H1 (cell line): ENCODE results near the gene TMEM235. TPM values are rescaled to one million over a fixed set of nuclear protein-coding genes. Genes with fewer than 3 reads are reported as not detected.
A peak's percentile ranks its signal among the peaks of the same experiment; 100 is the strongest.

ENCODE experiments used
- CTCF ChIA-PET: fragments of 300-600 bp; sonication (Branson Sonifier 250); formaldehyde crosslinking; loops from one replicate; lab custom pipeline; 2021; ENCODE audit not compliant: partially characterized antibody; lab: Charles Lee
- POLR2A ChIA-PET: fragments of 300-600 bp; sonication (Branson Sonifier 250); formaldehyde crosslinking; loops from one replicate; lab custom pipeline; 2021; ENCODE audit warnings: inconsistent platforms; ENCODE audit not compliant: partially characterized antibody; lab: Charles Lee
- DNase-seq, 2 experiments: peaks; one replicate each; pipeline versions ENCODE4 v3.0.0 to v3.0.0-alpha.2; 2010 to 2022; ENCODE audit warnings: low spot score in 2 of 2, low read depth in 1 of 2, mixed read lengths in 1 of 2
- FAIRE-seq: peaks from 2 replicates; lab custom pipeline; 2011; peaks lifted over from hg19 to GRCh38; lab: Jason Lieb, UNC
- H2AFZ ChIP-seq: 2 replicates; pipeline ENCODE4 v1.8.1; 2012; ENCODE audit warnings: low read length, inconsistent platforms
- H2AK5ac ChIP-seq: 2 replicates; pipeline ENCODE4 v1.6.1; 2013; ENCODE audit warnings: low read depth, low read length
- H2BK120ac ChIP-seq: replicated peaks from 2 replicates; pipeline ENCODE3; 2013; ENCODE audit warnings: low read depth, low read length, inconsistent platforms
- H2BK12ac ChIP-seq: 2 replicates; pipeline ENCODE4 v1.6.1; 2013; ENCODE audit warnings: low read depth, low read length
- H2BK15ac ChIP-seq: 2 replicates; pipeline ENCODE4 v1.6.1; 2013; ENCODE audit warnings: low read length
- H2BK20ac ChIP-seq: 2 replicates; pipeline ENCODE4 v1.6.1; 2013; ENCODE audit warnings: low read length
- H2BK5ac ChIP-seq: 2 replicates; pipeline ENCODE4 v1.6.1; 2013; ENCODE audit warnings: low read depth, low read length
- H3K14ac ChIP-seq: 2 replicates; pipeline ENCODE4 v1.6.1; 2013; ENCODE audit warnings: inconsistent platforms; ENCODE audit not compliant: insufficient read length
- H3K18ac ChIP-seq: 2 replicates; pipeline ENCODE4 v1.6.1; 2013; ENCODE audit warnings: low read length; ENCODE audit errors: extremely low read depth
- H3K23ac ChIP-seq: 2 replicates; pipeline ENCODE4 v1.6.1; 2013; ENCODE audit warnings: inconsistent platforms; ENCODE audit not compliant: insufficient read length
- H3K23me2 ChIP-seq: 2 replicates; pipeline ENCODE4 v1.6.1; 2013; ENCODE audit warnings: low read depth, low read length
- H3K27ac ChIP-seq: 2 replicates; pipeline ENCODE4 v1.6.1; 2011; ENCODE audit warnings: low read depth, low read length, inconsistent platforms
- H3K27me3 ChIP-seq, 4 experiments: replicated peaks in 1 of 4; 1 replicate in 1 of 4; 2 replicates in 3 of 4; pipeline versions ENCODE4 v1.6.1 to v1.8.1; 2011 to 2013; ENCODE audit warnings: low read length in 3 of 4, mild to moderate bottlenecking in 3 of 4, inconsistent platforms in 2 of 4, mixed read lengths in 2 of 4, moderate library complexity in 1 of 4; ENCODE audit not compliant: control insufficient read depth in 3 of 4, insufficient read depth in 3 of 4; ENCODE audit errors: extremely low read depth in 1 of 4
- H3K36me3 ChIP-seq, 4 experiments: 2 replicates each; pipeline versions ENCODE4 v1.6.1 to v1.8.1; 2011 to 2013; ENCODE audit warnings: mild to moderate bottlenecking in 4 of 4, low read length in 3 of 4, moderate library complexity in 2 of 4, control low read depth in 1 of 4, inconsistent platforms in 1 of 4; ENCODE audit not compliant: insufficient read depth in 4 of 4, control insufficient read depth in 2 of 4
- H3K4ac ChIP-seq: replicated peaks from 2 replicates; pipeline ENCODE3; 2013; ENCODE audit warnings: low read length, low read depth, mixed read lengths, inconsistent platforms; ENCODE audit not compliant: insufficient read length
- H3K4me1 ChIP-seq, 4 experiments: replicated peaks in 1 of 4; 1 replicate in 1 of 4; 2 replicates in 3 of 4; pipeline versions ENCODE4 v1.6.1 to v1.8.1; 2011 to 2013; ENCODE audit warnings: low read length in 3 of 4, inconsistent platforms in 2 of 4, mixed read lengths in 1 of 4; ENCODE audit not compliant: insufficient read depth in 4 of 4, control insufficient read depth in 3 of 4
- H3K4me2 ChIP-seq, 2 experiments: 2 replicates each; pipeline versions ENCODE4 v1.6.1 to v1.8.1; 2011 to 2013; ENCODE audit warnings: low read depth in 2 of 2, low read length in 2 of 2, control low read depth in 1 of 2, inconsistent platforms in 1 of 2, mild to moderate bottlenecking in 1 of 2; ENCODE audit not compliant: insufficient read depth in 1 of 2
- H3K4me3 ChIP-seq, 4 experiments: fragments of 200-600, 300-600 bp in 1 of 4; sonication (generic), shearing (Covaris generic), sonication (Bioruptor Twin) in 1 of 4; 2 replicates each; pipeline versions ENCODE4 v1.5.1 to v1.8.1; 2011 to 2016; ENCODE audit warnings: low read length in 4 of 4, low read depth in 3 of 4, control low read depth in 2 of 4, inconsistent platforms in 2 of 4, mild to moderate bottlenecking in 2 of 4, mixed read lengths in 1 of 4, moderate library complexity in 1 of 4; ENCODE audit not compliant: insufficient read depth in 2 of 4; ENCODE audit errors: extremely low read depth in 1 of 4
- H3K56ac ChIP-seq: replicated peaks from 2 replicates; pipeline ENCODE3; 2013; ENCODE audit warnings: low read depth, mild to moderate bottlenecking, mixed read lengths, low read length, inconsistent platforms; ENCODE audit not compliant: insufficient read length
- H3K79me1 ChIP-seq: 2 replicates; pipeline ENCODE4 v1.6.1; 2013; ENCODE audit warnings: low read depth, low read length, control low read depth
- H3K79me2 ChIP-seq, 2 experiments: 2 replicates each; pipeline versions ENCODE4 v1.6.1 to v1.8.1; 2012 to 2013; ENCODE audit warnings: low read length in 2 of 2, mild to moderate bottlenecking in 2 of 2, inconsistent platforms in 1 of 2; ENCODE audit not compliant: insufficient read depth in 2 of 2, control insufficient read depth in 1 of 2
- H3K9ac ChIP-seq, 4 experiments: replicated peaks in 1 of 4; 1 replicate in 1 of 4; 2 replicates in 3 of 4; pipeline versions ENCODE4 v1.6.1 to v1.8.1; 2011 to 2013; ENCODE audit warnings: low read depth in 3 of 4, low read length in 3 of 4, control low read depth in 2 of 4, mild to moderate bottlenecking in 2 of 4, moderate library complexity in 2 of 4, inconsistent platforms in 1 of 4; ENCODE audit errors: extremely low read depth in 1 of 4
- H3K9me3 ChIP-seq, 2 experiments: 2 replicates each; pipeline versions ENCODE4 v1.6.1 to v1.8.1; 2012 to 2013; ENCODE audit warnings: mild to moderate bottlenecking in 2 of 2, moderate library complexity in 2 of 2, control low read depth in 1 of 2, inconsistent platforms in 1 of 2, low read depth in 1 of 2, low read length in 1 of 2, mixed read lengths in 1 of 2; ENCODE audit not compliant: insufficient read depth in 2 of 2
- H4K20me1 ChIP-seq, 2 experiments: replicated peaks in 1 of 2; 2 replicates each; pipeline versions ENCODE3 to v1.8.1; 2011 to 2013; ENCODE audit warnings: inconsistent platforms in 2 of 2, low read length in 2 of 2, mild to moderate bottlenecking in 1 of 2; ENCODE audit not compliant: insufficient read depth in 2 of 2, control insufficient read depth in 1 of 2
- H4K5ac ChIP-seq: 2 replicates; pipeline ENCODE4 v1.6.1; 2013; ENCODE audit warnings: low read length, low read depth, mixed read lengths, inconsistent platforms; ENCODE audit not compliant: insufficient read length
- H4K8ac ChIP-seq: 2 replicates; pipeline ENCODE4 v1.8.0; 2013; ENCODE audit warnings: mild to moderate bottlenecking, moderate library complexity, low read length, inconsistent platforms; ENCODE audit not compliant: insufficient read depth; ENCODE audit errors: extremely low read depth
- H4K91ac ChIP-seq: replicated peaks from 2 replicates; pipeline ENCODE3; 2013; ENCODE audit warnings: low read length, mixed read lengths, inconsistent platforms; ENCODE audit not compliant: insufficient read length
- POLR2AphosphoS5 ChIP-seq: IDR thresholded peaks from 2 replicates; pipeline ENCODE4 v1.6.1; 2011; ENCODE audit warnings: low read depth, low read length
- SRF ChIP-seq: IDR thresholded peaks from 2 replicates; pipeline ENCODE4 v1.6.1; 2011; ENCODE audit warnings: mild to moderate bottlenecking, low read depth, low read length, moderate library complexity
- WGBS, 2 experiments: shearing (Covaris generic) in 1 of 2; methylation state at CpG; one replicate each; pipeline versions ENCODE4 v1.1.6 to v1.1.7; 2013 to 2015; ENCODE audit warnings: low lambda C conversion rate in 2 of 2, mixed read lengths in 2 of 2, inconsistent platforms in 1 of 2, low coverage in 1 of 2, missing lambda C conversion rate in 1 of 2; ENCODE audit not compliant: insufficient replicate concordance in 2 of 2, insufficient coverage in 1 of 2, insufficient read length in 1 of 2; ENCODE audit errors: extremely low coverage in 1 of 2, missing lambda C conversion rate in 1 of 2; 5-methylcytosine and 5-hydroxymethylcytosine counted together
- polyA plus RNA-seq, 7 experiments: library from polyadenylated mRNA; depleted of rRNA in 3 of 7; stranded (reverse) in 5 of 7; unstranded in 2 of 7; fragments of >200 nt in 5 of 7; fragments of 200-250 nt in 2 of 7; gene quantifications; 1 replicate in 5 of 7; 2 replicates in 1 of 7; 4 replicates in 1 of 7; pipeline versions ENCODE4 v1.2.1 to v1.2.3, GENCODE V29; 2011 to 2013; ENCODE audit warnings: missing spikeins in 2 of 7, mixed read lengths in 2 of 7
- total RNA-seq: library from RNA; stranded (reverse); fragmentation: NEBNext Ultra II Directional; extraction: Animal tissue kit (Norgen Biotek cat#: 25700); gene quantifications from 2 replicates; pipeline ENCODE4 v1.2.1, GENCODE V29; 2021

Gene TMEM235
- total and polyA plus RNA-seq, 2 of the 8 experiments (the other 6 are each of a cell fraction or from before 2014, with no cell fraction given): 0.05 to 0.15 TPM

DNA sequence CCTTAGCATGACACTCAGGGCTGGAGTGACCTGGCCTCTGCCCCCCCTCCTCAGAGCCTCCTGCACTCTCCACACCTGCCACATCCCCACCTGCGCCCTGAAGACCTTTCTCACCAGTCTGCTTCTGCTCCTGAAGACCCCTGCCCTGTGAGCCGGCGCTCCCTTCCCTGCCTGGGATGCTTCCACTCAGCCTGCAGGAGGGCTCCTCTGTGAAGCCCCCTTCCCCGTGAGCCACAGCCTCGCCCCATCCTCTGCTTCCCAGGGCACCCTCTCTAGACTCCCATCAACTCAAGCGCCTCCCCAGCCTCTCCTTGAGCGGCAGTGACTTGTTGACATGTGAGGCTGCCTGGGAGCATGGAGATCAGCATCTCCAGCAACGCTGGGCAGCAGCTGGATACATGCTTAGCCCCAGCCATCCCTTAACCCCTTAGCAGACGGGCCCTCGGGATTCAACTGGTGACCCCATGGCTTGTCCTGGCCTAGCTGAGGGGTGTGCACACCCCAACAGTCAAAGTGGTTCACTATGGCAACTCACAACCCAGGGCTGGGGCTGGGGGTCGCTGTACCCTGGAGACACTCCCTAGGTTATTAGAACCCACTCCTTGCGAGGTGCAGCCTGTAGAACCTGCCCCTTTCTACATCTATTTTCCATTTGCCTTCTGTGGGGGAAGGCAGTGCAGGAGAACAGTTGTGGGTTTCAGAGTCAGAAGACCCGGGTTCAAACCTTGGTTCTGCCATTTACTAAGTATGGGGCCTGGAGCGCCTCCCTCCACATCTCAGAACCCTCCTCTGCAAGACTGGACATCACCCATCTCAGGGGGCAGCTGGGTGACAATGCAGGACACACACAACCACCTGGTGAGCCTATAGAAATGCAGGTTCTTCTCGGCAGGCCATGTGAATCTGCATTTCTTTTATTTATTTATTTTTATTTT is 21.5 kb downstream of the TMEM235 start:
- Histone ChIP-seq H3K9ac (no peak overlapping the region), H2AK5ac (peak overlapping the region; percentile 68; the same call in 1 of the 2 replicates), H3K36me3 (no peaks in the 10 kb centered on the region), H3K4me3 (no peak overlapping the region), H3K14ac (no peak overlapping the region), H3K27me3 (no peaks in the 10 kb centered on the region), H3K79me2 (no peaks in the 10 kb centered on the region), H4K20me1 (peaks cover 0 to 1% of the 10 kb centered on the region in 2 experiments), H2BK12ac (no peak overlapping the region; the same call in 1 of the 2 replicates), H4K8ac (peak overlapping the region; percentile 62; the same call in 1 of the 2 replicates), H3K4me2 (peak overlapping the region in 1 of 2 experiments; percentile 61; a peak in 2 of 4 replicates), H2BK20ac (no peak overlapping the region), H3K4ac (no peak overlapping the region), H3K27ac (no peak overlapping the region), H3K18ac (no peak overlapping the region), H3K4me1 (peaks cover 0 to 33% (median 24%) of the 10 kb centered on the region in 4 experiments; a peak in 6 of 7 replicates), H3K56ac (no peak overlapping the region), H4K5ac (peak overlapping the region; percentile 4), H2AFZ (no peak overlapping the region), H2BK15ac (no peak overlapping the region), H4K91ac (no peak overlapping the region), H3K23me2 (peaks cover 4% of the 10 kb centered on the region; the same call in 1 of the 2 replicates), H2BK120ac (no peak overlapping the region), H3K9me3 (no peaks in the 10 kb centered on the region), H3K23ac (no peak overlapping the region), H3K79me1 (no peaks in the 10 kb centered on the region), H2BK5ac (no peak overlapping the region)
- POLR2A ChIA-PET: interaction anchor here (0.6 to 2.8 kb wide), 3 partner anchors 16 to 214 kb away, joined by 3 to 11 read pairs (median 6); no protein-coding TSS in a partner anchor
- 87% methylated on average over 14 of the region's 15 CpGs; no CpG with 5 or more reads in 1 of the 2 experiments for WGBS, 2 experiments
- TF ChIP-seq POLR2AphosphoS5: no peak
- TF ChIP-seq SRF: no peak
- FAIRE-seq: no peak
- no peak for DNase-seq
- CTCF ChIA-PET: interaction anchor here (0.6 to 5.6 kb wide), 11 partner anchors 14 to 170 kb away, joined by 3 to 53 read pairs (median 28); partner anchors contain the start of gene TMEM235
